Caco-2 (cell line): Measurements from ENCODE around the gene PRDM13. TPM values are rescaled to one million over a fixed set of nuclear protein-coding genes. Genes with fewer than 3 reads are reported as not detected.

Experiments
- BruUV-seq: library from RNA; stranded (reverse); fragments of 400-500 nt; replicated peaks from 2 replicates; lab custom pipeline; 2021; lab: Mats Ljungman, UMichigan
- CTCF ChIA-PET: fragments of 300-600 bp; sonication (Branson Sonifier 250); formaldehyde crosslinking; loops from one replicate; lab custom pipeline; 2022; ENCODE audit warnings: antibody characterized with exemption; lab: Charles Lee
- POLR2A ChIA-PET: fragments of 300-600 bp; sonication (Branson Sonifier 250); formaldehyde crosslinking; loops from one replicate; lab custom pipeline; 2022; ENCODE audit warnings: antibody characterized with exemption; lab: Charles Lee
- DNase-seq, 2 experiments: peaks; one replicate each; pipeline versions ENCODE4 v3.0.0 to v3.0.0-alpha.2; 2020 to 2022
- H3K27me3 ChIP-seq: replicated peaks from 2 replicates; pipeline ENCODE4 v1.6.0; 2011; ENCODE audit warnings: low read length; ENCODE audit not compliant: control insufficient read depth, insufficient read depth
- H3K36me3 ChIP-seq: 2 replicates; pipeline ENCODE4 v1.5.1; 2011; ENCODE audit warnings: low read length; ENCODE audit not compliant: control insufficient read depth, insufficient read depth
- H3K4me1 ChIP-seq: fragments of 250-450 bp; sonication (Bioruptor Pico); 2 replicates; pipeline ENCODE4 v1.5.1; 2020; ENCODE audit warnings: mild to moderate bottlenecking
- H3K4me3 ChIP-seq: 2 replicates; pipeline ENCODE4 v1.5.1; 2011; ENCODE audit warnings: low read depth, mild to moderate bottlenecking, control low read depth, low read length
- H3K9me3 ChIP-seq: fragments of 250-450 bp; sonication (Bioruptor Pico); 2 replicates; pipeline ENCODE4 v1.5.1; 2020; ENCODE audit warnings: mild to moderate bottlenecking, moderate library complexity
- H3K27ac Mint-ChIP-seq: one replicate; pipeline ENCODE4 v1.8.0; 2022; ENCODE audit warnings: mixed read lengths; ENCODE audit not compliant: unreplicated experiment
- H3K27me3 Mint-ChIP-seq: one replicate; pipeline ENCODE4 v1.8.0; 2022; ENCODE audit warnings: mixed read lengths; ENCODE audit not compliant: insufficient read depth, unreplicated experiment
- H3K36me3 Mint-ChIP-seq: one replicate; pipeline ENCODE4 v1.8.0; 2022; ENCODE audit warnings: mild to moderate bottlenecking, mixed read lengths; ENCODE audit not compliant: insufficient read depth, unreplicated experiment
- H3K4me1 Mint-ChIP-seq: one replicate; pipeline ENCODE4 v1.8.0; 2022; ENCODE audit warnings: low read depth, mixed read lengths; ENCODE audit not compliant: unreplicated experiment
- H3K4me3 Mint-ChIP-seq: one replicate; pipeline ENCODE4 v1.8.0; 2022; ENCODE audit warnings: mild to moderate bottlenecking, moderate library complexity, mixed read lengths; ENCODE audit not compliant: unreplicated experiment
- H3K9me3 Mint-ChIP-seq: one replicate; pipeline ENCODE4 v1.8.0; 2022; ENCODE audit warnings: mixed read lengths; ENCODE audit not compliant: unreplicated experiment
- CTCF ChIP-seq, 2 experiments: fragments of 200-600 bp in 1 of 2; IDR thresholded peaks; 1 replicate in 1 of 2; 2 replicates in 1 of 2; pipeline versions ENCODE4 v1.5.1 to v1.8.0; 2011 to 2022; ENCODE audit warnings: antibody characterized with exemption in 1 of 2, control low read depth in 1 of 2, inconsistent platforms in 1 of 2, low read depth in 1 of 2, low read length in 1 of 2, mild to moderate bottlenecking in 1 of 2, moderate library complexity in 1 of 2; ENCODE audit not compliant: insufficient read depth in 1 of 2, severe bottlenecking in 1 of 2, unreplicated experiment in 1 of 2
- intact Hi-C: fragments of 100-400 bp; cut with micrococcal nuclease; formaldehyde crosslinking; loops from one replicate; pipeline ENCODE4 v1.10.0; 2022; ENCODE audit not compliant: unreplicated experiment
- total RNA-seq: library from RNA; stranded (reverse); gene quantifications from 2 replicates; pipeline ENCODE4 v1.2.3, GENCODE V29; 2022

PRDM13 gene
- total RNA-seq, 1 experiment from 2014 or later = 0.41 TPM

- CTCF ChIA-PET = interaction anchor here (0.6 to 0.7 kb wide), 2 partner anchors 9 to 20 kb away, joined by 3 to 4 read pairs; no protein-coding TSS in a partner anchor
- intact Hi-C loops = no loop called here
- no peaks in the 10 kb centered on the region for H3K4me1 ChIP-seq
- Mint-ChIP-seq H3K4me3 (peak overlapping the region; percentile 57), H3K9me3 (no peaks in the 10 kb centered on the region), H3K36me3 (no peaks in the 10 kb centered on the region), H3K27ac (no peak overlapping the region), H3K27me3 (peaks cover 37% of the 10 kb centered on the region), H3K4me1 (no peaks in the 10 kb centered on the region)
- H3K4me3 ChIP-seq = no peak overlapping the region
- no peak for DNase-seq
- H3K27me3 ChIP-seq = no peaks in the 10 kb centered on the region; the same call in 1 of the 2 replicates
- H3K36me3 ChIP-seq = no peaks in the 10 kb centered on the region
- POLR2A ChIA-PET = no interaction called here
- H3K9me3 ChIP-seq = no peaks in the 10 kb centered on the region
- BruUV-seq = no TSS peak
- TF ChIP-seq CTCF (IDR thresholded peaks at IDR 0.05; ENCODE audit: insufficient read depth in 1 of 2, low read depth in 1 of 2, low read length in 1 of 2, severe bottlenecking in 1 of 2, unreplicated experiment in 1 of 2) = no peak
Measured at GRCh38 chr6:99604166-99605073, 2.2 kb upstream of the PRDM13 start.

- no peaks in the 10 kb centered on the region for H3K36me3 ChIP-seq
- ChIA-PET CTCF (no interaction called here), POLR2A (no interaction called here)
- Mint-ChIP-seq H3K27me3 (peaks cover 34% of the 10 kb centered on the region), H3K4me1 (no peaks in the 10 kb centered on the region), H3K36me3 (no peaks in the 10 kb centered on the region), H3K27ac (no peak overlapping the region), H3K9me3 (no peaks in the 10 kb centered on the region), H3K4me3 (no peak overlapping the region)
- DNase-seq = no peak
- no peak for TF ChIP-seq CTCF (IDR thresholded peaks at IDR 0.05; ENCODE audit: insufficient read depth in 1 of 2, low read depth in 1 of 2, low read length in 1 of 2, severe bottlenecking in 1 of 2, unreplicated experiment in 1 of 2)
- BruUV-seq = no TSS peak
- no peaks in the 10 kb centered on the region for H3K9me3 ChIP-seq
- no peak overlapping the region for H3K4me3 ChIP-seq
- H3K27me3 ChIP-seq = no peaks in the 10 kb centered on the region; the same call in 1 of the 2 replicates
- intact Hi-C loops = no loop called here
- H3K4me1 ChIP-seq = no peaks in the 10 kb centered on the region
Measured at GRCh38 chr6:99605074-99605734, 1.4 kb upstream of the PRDM13 start.

GRCh38 chr6:99605911-99606655 is 550 bp upstream of the PRDM13 start:
- ChIA-PET POLR2A (no interaction called here), CTCF (interaction anchor here (0.7 kb wide), 1 partner anchor 17 kb away, joined by 3 read pairs; no protein-coding TSS in a partner anchor)
- TF ChIP-seq CTCF (IDR thresholded peaks at IDR 0.05; ENCODE audit: insufficient read depth in 1 of 2, low read depth in 1 of 2, low read length in 1 of 2, severe bottlenecking in 1 of 2, unreplicated experiment in 1 of 2) = no peak
- no peaks in the 10 kb centered on the region for H3K9me3 ChIP-seq
- no peak overlapping the region for H3K4me3 Mint-ChIP-seq
- DNase-seq = no peak
- BruUV-seq = no TSS peak
- no peaks in the 10 kb centered on the region for H3K4me1 Mint-ChIP-seq
- H3K9me3 Mint-ChIP-seq = no peaks in the 10 kb centered on the region
- no peaks in the 10 kb centered on the region for H3K4me1 ChIP-seq
- H3K27me3 ChIP-seq = no peaks in the 10 kb centered on the region; the same call in 1 of the 2 replicates
- H3K4me3 ChIP-seq = no peak overlapping the region
- intact Hi-C loops = no loop called here
- H3K36me3 ChIP-seq = no peaks in the 10 kb centered on the region
- no peak overlapping the region for H3K27ac Mint-ChIP-seq
- H3K36me3 Mint-ChIP-seq = no peaks in the 10 kb centered on the region
- H3K27me3 Mint-ChIP-seq = peaks cover 39% of the 10 kb centered on the region
